ENCODE data around the gene C1QTNF4.
A peak's percentile ranks its signal among the peaks of the same experiment; 100 is the strongest.
"Not testable (repeated sequence)": the region's sequence is repeated elsewhere in the genome, so short reads cannot be mapped to it uniquely, and the experiment has no call there.

Gene C1QTNF4

DNA sequence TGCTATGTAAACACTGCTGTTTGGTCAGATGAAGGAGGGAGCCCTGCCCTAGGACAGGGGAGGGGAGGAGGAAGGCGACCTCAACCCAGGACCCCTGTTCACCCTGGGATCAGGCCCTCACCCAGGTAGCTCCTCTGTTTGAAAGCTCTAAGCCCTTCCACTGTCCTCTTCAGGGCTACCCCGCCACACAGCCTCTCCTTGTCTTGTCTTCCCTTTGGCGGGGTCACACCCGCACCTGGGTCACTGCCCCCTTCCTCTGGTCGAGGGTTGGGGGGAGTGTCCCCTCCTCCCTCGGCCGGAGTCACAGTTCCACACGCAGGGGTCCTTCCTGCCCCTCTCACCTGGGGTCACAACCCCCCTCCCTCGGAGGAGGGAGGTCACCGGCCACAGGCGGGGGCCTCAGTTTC lies 29.3 kb downstream of the C1QTNF4 start:
- no peak for DNase-seq

DNA sequence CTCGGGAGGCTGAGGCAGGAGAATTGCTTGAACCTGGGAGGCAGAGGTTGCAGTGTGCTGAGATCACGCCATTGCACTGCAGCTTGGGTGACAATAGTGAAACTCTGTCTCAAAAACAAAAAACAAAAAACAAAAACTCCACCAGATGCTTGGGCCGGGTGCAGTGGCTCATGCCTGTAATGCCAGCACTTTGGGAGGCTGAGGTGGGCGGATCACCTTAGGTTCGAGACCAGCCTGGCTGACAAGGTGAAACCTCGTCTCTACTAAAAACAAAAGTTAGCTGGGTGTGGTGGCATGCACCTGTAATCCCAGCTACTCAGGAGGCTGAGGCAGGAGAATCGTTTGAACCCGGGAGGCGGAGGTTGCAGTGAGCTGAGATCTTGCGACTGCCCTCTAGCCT lies 29.8 kb downstream of the C1QTNF4 start:
- DNase-seq: not testable (repeated sequence)

DNA sequence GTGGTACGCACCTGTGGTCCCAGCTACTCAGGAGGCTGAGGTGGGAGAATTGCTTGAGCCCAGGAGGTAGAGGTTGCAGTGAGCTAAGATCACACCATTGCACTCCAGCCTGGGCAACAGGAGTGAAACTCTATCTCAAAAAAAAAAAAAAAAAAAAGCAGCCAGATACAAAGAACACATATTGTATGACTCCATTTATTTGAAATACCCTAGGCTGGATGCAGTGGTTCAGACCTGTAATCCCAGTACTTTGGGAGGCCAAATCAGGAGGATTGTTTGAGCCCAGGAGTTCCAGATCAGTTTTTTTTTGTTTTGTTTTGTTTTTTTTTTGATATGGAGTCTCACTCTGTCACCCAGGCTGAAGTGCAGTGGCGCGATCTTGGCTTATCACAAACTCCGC lies 31.8 kb downstream of the C1QTNF4 start:
- not testable (repeated sequence) for DNase-seq

DNA sequence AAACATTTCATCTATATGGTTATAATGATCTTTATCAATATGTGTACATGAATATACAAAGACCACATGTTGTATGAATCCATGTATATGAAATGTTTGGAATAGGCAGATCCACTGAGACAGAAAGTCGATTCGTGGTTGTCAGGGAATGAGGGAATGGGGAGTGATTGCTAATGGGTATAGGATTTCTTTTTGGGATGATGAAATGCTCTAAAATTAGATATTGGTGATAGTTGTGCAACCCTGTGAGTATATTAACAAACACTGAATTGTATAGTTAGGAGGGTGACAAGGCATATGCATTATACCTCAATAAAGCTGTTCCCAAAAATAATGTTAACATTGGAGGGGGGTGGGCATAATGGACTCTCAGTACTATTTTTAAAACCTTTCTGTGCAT lies 33.8 kb downstream of the C1QTNF4 start:
- no peak for DNase-seq

DNA sequence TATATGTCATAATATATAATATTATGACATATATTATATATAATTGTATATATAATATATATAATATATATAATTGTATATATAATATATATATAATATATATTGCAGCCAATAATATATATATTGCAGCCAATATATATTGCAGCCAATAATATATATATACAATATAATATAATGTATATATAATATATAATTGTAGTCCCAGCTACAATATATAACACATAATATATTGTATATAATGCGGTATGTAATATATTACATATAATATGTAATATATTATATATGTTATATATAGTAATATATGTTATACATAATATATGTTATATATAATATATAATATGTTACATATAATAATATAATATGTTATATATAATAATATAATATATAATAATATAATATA lies 35.5 kb downstream of the C1QTNF4 start:
- no peak for DNase-seq

DNA sequence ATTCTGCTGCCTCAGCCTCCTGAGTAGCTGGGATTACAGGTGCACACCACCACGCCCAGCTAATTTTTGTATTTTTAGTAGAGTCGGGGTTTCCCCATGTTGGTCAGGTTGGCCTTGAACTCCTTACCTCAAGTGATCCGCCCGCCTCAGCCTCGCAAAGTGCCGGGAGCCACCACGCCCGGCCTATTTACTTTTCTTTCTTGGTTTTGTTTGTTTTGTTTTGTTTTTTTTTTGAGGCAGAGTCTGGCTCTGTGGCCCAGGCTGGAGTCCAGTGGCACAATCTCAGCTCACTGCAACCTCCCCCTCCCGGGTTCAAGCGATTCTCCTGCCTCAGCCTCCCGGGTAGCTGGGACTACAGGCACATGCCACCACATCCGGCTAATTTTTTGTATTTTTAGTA lies 37.2 kb downstream of the C1QTNF4 start:
- not testable (repeated sequence) for DNase-seq

DNA sequence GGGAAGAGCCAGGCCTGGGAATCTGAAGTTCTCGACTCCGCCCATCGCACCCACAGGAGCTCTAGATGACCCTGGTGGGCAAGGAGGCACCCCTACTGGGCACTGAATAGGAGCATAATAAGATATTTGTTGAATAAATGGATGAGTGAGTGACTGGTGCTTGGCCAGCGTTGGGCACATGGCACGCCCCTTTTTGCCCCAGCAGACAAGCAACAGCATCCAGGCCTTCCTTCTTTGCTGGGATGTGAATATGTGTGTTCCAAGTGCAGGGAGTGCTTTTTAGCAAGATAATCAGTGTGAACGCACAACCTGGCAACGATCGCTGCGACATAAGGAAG lies 40.8 kb downstream of the C1QTNF4 start:
- DNase-seq: no peak

DNA sequence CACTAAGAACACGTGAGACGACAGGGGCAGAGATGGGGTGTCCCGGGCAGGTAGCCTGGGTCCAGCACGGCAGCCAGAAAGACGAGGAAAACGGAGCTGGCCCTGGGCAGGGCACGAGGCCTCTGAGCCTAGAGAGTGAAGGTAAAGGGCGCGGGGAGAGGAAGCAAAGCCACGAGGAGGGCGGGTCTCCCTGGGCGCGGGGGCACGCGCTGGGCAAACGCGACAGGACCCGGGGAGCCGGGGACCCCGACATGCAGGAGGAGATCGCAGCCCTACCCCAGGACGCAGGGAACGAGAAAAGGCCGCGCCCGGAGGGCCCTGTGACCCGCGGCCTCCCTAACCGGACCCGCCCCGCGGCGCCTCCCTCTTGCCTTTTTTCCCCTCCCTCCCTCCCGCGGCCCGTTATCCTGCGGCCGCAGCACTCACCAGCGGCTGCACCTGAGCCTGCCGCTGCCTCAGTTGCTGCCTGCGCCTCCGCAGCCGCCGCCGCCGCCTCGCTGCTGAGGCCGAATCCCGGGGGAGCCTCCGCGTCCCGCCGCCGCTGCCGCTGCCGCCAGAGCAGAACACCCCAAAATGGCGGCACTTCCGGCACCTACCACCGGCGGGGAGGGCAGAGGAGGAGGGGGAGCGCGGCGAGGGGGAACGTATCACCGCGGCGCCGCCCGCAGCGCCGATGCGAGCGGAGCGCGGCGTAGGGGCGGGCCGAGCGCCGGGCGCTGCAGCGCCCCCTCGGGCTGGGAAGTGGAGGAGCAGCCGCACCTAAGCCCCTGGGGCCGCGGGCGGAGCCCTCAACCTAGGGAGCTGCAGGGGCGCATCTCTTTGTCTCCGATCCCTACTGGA lies 41.4 kb downstream of the C1QTNF4 start, which contains the start of gene CELF1:
TSS of gene CELF1 (minus strand) at position 567 of the 840 bp plus-strand sequence. CDS start 53,609 bp downstream, outside the sequence.
- DNase-seq: peak; percentile 74

DNA sequence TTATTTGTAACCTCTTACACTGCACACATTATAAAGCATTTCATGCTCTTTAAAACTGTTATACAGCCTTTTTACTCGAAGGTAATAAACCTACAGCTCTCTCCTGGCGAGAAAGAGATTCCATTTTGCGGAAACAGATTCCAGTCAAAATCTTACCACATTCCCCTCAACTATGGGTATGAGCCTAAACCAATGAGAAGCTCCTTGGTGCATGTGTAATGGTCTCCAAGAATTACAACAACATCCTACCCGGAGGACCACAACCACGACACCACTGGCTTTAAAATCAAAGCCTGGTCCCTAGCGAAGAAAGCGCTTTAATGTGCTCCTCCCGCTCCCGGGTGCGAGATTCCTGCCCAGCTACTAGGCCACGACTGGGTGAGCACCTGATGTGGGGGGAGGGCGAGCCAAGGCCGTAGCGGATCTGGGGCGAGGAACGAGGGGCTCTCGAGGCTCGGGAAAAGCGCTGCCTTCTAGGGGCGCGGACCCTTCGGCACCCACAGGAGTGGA lies 42.1 kb downstream of the C1QTNF4 start:
- peak; percentile 18 for DNase-seq

DNA sequence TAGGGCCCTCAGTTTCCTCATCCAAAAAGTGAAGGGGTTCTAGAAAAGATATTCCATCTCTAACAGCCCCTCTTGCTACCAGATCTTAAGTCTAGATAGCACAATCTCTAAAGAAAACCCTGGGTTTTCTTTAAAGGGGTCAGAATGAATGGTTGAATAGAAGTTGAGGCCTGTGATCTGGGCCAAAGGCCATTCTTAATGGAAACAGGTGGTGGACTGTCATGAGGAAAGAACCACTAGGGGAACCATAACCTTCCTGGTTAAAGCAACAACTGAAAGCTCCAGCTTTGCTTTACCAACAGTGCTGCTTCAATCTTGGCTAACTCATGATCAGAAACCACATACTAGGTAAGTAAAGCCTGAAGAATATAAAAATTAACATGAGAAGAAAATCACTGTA lies 43.1 kb downstream of the C1QTNF4 start:
- DNase-seq: no peak

DNA sequence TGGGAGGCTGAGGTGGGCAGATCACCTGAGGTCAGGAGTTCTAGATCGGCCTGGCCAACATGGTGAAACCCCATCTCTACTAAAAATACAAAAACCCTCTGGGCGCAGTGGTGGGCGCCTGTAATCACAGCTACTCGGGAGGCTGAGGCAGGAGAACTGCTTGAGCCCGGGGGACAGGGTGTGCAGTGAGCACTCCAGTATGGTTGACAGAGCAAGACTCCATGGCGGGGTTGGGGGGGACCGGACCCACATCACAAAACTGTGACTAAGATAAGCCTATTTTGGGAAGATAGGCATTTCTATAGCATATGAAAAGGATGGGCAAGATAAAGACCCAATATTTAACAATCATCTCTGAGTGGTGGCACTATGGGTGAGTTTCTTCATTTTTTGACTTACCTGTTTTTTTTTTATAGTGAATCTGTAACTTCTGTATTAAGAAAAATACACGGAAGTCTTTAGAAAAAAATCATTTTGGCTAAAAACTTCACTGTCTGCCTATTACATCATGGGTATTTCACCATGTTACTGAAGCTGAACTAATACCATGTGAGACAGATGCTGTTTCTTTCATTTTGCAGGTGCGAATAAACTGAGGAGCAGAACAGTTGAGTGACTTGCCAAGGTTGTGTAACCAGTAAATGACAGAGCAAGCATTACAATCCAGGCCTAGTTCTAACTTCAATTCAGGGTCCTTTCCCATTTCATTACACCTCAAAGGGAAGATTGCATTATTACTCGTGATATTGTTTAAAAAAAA lies 43.7 kb downstream of the C1QTNF4 start:
- DNase-seq: no peak

DNA sequence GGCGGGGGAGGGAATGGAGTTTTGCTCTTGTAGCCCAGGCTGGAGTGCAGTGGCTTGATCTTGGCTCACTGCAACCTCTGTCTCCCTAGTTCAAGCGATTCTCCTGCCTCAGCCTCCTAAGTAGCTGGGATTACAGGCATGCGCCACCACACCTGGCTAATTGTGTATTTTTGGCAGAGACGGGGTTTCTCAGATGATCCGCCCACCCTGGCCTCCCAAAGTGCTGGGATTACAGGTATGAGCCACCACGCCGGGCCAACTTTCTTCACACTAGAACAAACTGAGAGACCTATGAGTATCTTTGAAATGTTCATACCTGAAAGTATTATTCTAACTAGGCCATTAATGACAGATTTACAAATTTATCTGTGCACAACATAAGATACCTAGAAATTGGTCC lies 47.9 kb downstream of the C1QTNF4 start:
- not testable (repeated sequence) for DNase-seq

DNA sequence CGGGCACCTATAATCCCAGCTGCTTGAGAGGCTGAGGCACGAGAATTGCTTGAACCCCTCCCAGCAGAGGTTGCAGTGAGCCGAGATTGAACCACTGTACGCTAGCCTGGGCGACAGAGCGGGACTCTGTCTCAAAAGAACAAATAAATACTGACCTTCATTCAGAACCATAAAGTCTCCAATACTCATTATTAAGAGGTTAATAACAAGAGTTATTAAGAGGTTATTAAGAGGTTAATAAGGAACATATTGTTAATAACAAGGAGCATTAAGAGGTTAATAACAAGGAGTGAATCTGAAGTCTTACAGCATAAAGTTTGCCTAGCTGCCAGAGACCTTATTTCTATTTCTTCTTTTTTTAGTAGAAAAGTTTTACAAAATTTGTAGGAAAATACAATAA lies 48.9 kb downstream of the C1QTNF4 start:
- DNase-seq: no peak

DNA sequence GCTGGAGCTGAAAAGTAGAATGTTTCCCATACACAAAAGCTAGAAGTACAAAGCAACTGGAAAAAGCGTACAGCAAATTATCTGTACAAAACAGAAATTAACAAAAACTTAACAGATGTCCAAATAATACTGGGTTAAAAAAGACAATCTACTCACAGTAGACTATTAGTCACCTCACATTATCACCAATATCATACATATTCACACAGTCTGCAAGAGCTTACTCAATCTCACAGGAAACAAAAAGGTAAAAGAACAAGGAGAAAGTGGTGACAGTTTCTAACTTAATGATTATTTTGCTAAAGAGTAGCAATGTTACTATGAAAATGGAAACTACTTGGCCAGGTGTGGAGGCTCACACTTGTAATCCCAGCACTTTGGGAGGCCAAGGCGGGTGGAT lies 53.1 kb downstream of the C1QTNF4 start:
- DNase-seq: no peak

DNA sequence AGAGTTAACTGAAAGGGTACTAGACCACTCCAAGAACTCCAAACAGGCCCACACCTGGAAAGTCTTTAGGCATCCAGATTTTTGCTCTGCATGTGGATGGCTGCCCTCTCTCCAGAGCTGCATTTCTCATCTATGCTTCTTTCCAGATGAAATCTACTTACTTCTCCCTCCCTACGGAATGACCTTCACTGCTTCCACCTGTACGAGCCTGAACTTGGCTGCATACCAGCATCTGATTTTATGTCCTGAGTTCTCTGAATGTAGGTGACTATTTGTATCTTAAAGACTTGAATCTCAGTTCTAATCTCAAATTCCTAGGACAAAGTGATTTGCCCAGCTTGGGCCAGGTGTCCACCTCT lies 54.6 kb downstream of the C1QTNF4 start:
- no peak for DNase-seq
